ENCODE data around the gene SSBP3.

- TF ChIP-seq CTCF (conservative IDR thresholded peaks at IDR 0.05; ENCODE audit: low read depth, low read length) (no peak), EZH2 (IDR thresholded peaks at IDR 0.05; ENCODE audit: low read length, unreplicated experiment) (no peak), EZH2phosphoT487 (IDR thresholded peaks at IDR 0.05; ENCODE audit: borderline replicate concordance, low read length) (no peak)
Observed at GRCh38 chr1:54215523-54215922, 190.7 kb downstream of the SSBP3 start.
